H9 (cell line): ENCODE measurements around the gene AK5. TPM values are rescaled to one million over a fixed set of nuclear protein-coding genes. Genes with fewer than 3 reads are reported as not detected.

Source experiments
- DNase-seq: peaks from one replicate; pipeline ENCODE4 v3.0.0-alpha.2; 2017
- H2AFZ ChIP-seq: one replicate; pipeline ENCODE4 v1.6.1; 2013; ENCODE audit warnings: mild to moderate bottlenecking, low read length, control low read depth, moderate library complexity
- H2AK5ac ChIP-seq: 2 replicates; pipeline ENCODE4 v1.6.1; 2013; ENCODE audit warnings: low read length, control low read depth, mixed read lengths; ENCODE audit not compliant: insufficient read length
- H2BK120ac ChIP-seq: one replicate; pipeline ENCODE4 v1.6.1; 2013; ENCODE audit warnings: low read depth, mild to moderate bottlenecking, low read length, control low read depth, inconsistent platforms; ENCODE audit not compliant: poor library complexity, severe bottlenecking
- H2BK12ac ChIP-seq: 2 replicates; pipeline ENCODE4 v1.6.1; 2013; ENCODE audit warnings: low read length, control low read depth, mixed read lengths, low read depth; ENCODE audit not compliant: insufficient read length
- H2BK15ac ChIP-seq: 2 replicates; pipeline ENCODE4 v1.6.1; 2013; ENCODE audit warnings: low read depth, low read length, control low read depth
- H2BK20ac ChIP-seq: one replicate; pipeline ENCODE4 v1.6.1; 2013; ENCODE audit warnings: low read depth, mild to moderate bottlenecking, low read length, control low read depth, inconsistent platforms; ENCODE audit not compliant: poor library complexity, severe bottlenecking
- H2BK5ac ChIP-seq: 2 replicates; pipeline ENCODE4 v1.6.1; 2013; ENCODE audit warnings: low read length, control low read depth, mixed read lengths; ENCODE audit not compliant: insufficient read length
- H3K14ac ChIP-seq: 2 replicates; pipeline ENCODE4 v1.6.1; 2013; ENCODE audit warnings: low read length, control low read depth; ENCODE audit not compliant: insufficient read depth
- H3K18ac ChIP-seq: 2 replicates; pipeline ENCODE4 v1.6.1; 2013; ENCODE audit warnings: low read depth, mild to moderate bottlenecking, mixed read lengths, low read length, control low read depth; ENCODE audit not compliant: insufficient read length
- H3K23ac ChIP-seq: 2 replicates; pipeline ENCODE4 v1.6.1; 2013; ENCODE audit warnings: low read length, control low read depth, mixed read lengths, low read depth; ENCODE audit not compliant: insufficient read length
- H3K23me2 ChIP-seq: 2 replicates; pipeline ENCODE4 v1.6.1; 2013; ENCODE audit warnings: low read depth, mild to moderate bottlenecking, mixed read lengths, low read length, control low read depth; ENCODE audit not compliant: insufficient read length, poor library complexity, severe bottlenecking
- H3K27ac ChIP-seq: 2 replicates; pipeline ENCODE4 v1.5.1; 2013; ENCODE audit warnings: low read length, control low read depth, mixed read lengths, low read depth; ENCODE audit not compliant: insufficient read length
- H3K27me3 ChIP-seq: 2 replicates; pipeline ENCODE4 v1.6.1; 2013; ENCODE audit warnings: low read length, control low read depth, inconsistent platforms; ENCODE audit not compliant: insufficient read depth
- H3K4ac ChIP-seq: 2 replicates; pipeline ENCODE4 v1.6.1; 2013; ENCODE audit warnings: low read depth, mild to moderate bottlenecking, control low read depth, inconsistent platforms, low read length, moderate library complexity
- H3K4me1 ChIP-seq: 2 replicates; pipeline ENCODE4 v1.6.1; 2013; ENCODE audit warnings: low read length, control low read depth, inconsistent platforms; ENCODE audit not compliant: insufficient read depth
- H3K4me2 ChIP-seq: 2 replicates; pipeline ENCODE4 v1.6.1; 2013; ENCODE audit warnings: low read length, control low read depth, mixed read lengths; ENCODE audit not compliant: insufficient read length, insufficient read depth
- H3K56ac ChIP-seq: 2 replicates; pipeline ENCODE4 v1.6.1; 2013; ENCODE audit warnings: low read depth, mild to moderate bottlenecking, mixed read lengths, low read length, control low read depth; ENCODE audit not compliant: insufficient read length
- H3K79me1 ChIP-seq: 2 replicates; pipeline ENCODE4 v1.6.1; 2013; ENCODE audit warnings: low read depth, mild to moderate bottlenecking, moderate library complexity, low read length, control low read depth, inconsistent platforms; ENCODE audit not compliant: insufficient read depth, poor library complexity, severe bottlenecking
- H3K79me2 ChIP-seq: 2 replicates; pipeline ENCODE4 v1.6.1; 2013; ENCODE audit warnings: low read length, control low read depth, inconsistent platforms; ENCODE audit not compliant: insufficient read depth
- H3K9ac ChIP-seq: 2 replicates; pipeline ENCODE4 v1.6.1; 2013; ENCODE audit warnings: low read length, control low read depth, mixed read lengths; ENCODE audit not compliant: insufficient read length; ENCODE audit errors: extremely low read depth
- H3K9me3 ChIP-seq: one replicate; pipeline ENCODE4 v1.6.1; 2013; ENCODE audit warnings: low read depth, low read length, inconsistent platforms; ENCODE audit not compliant: control insufficient read depth
- H3T11ph ChIP-seq: one replicate; pipeline ENCODE4 v1.6.1; 2013; ENCODE audit warnings: mild to moderate bottlenecking, low read length, control low read depth, inconsistent platforms
- H4K20me1 ChIP-seq: one replicate; pipeline ENCODE4 v1.6.1; 2013; ENCODE audit not compliant: control insufficient read depth, insufficient read length, insufficient read depth
- H4K5ac ChIP-seq: 2 replicates; pipeline ENCODE4 v1.6.1; 2013; ENCODE audit warnings: low read depth, mild to moderate bottlenecking, mixed read lengths, low read length, control low read depth; ENCODE audit not compliant: insufficient read length
- H4K8ac ChIP-seq: replicated peaks from 2 replicates; pipeline ENCODE4 v1.6.1; 2013; ENCODE audit warnings: low read length, control low read depth, mixed read lengths, low read depth; ENCODE audit not compliant: insufficient read length
- H4K91ac ChIP-seq: 2 replicates; pipeline ENCODE4 v1.6.1; 2013; ENCODE audit warnings: low read depth, mild to moderate bottlenecking, moderate library complexity, mixed read lengths, low read length, control low read depth; ENCODE audit not compliant: insufficient read length
- H3K27ac Mint-ChIP-seq, 3 experiments: 2 replicates in 2 of 3; 3 replicates in 1 of 3; pipeline ENCODE4 v1.8.0; 2020 to 2021; ENCODE audit warnings: mixed read lengths in 3 of 3, mild to moderate bottlenecking in 1 of 3, moderate library complexity in 1 of 3
- H3K27me3 Mint-ChIP-seq: 2 replicates; pipeline ENCODE4 v1.8.0; 2021; ENCODE audit warnings: low read depth, mild to moderate bottlenecking, moderate library complexity, mixed read lengths
- H3K36me3 Mint-ChIP-seq, 3 experiments: 2 replicates in 2 of 3; 3 replicates in 1 of 3; pipeline ENCODE4 v1.8.0; 2020 to 2021; ENCODE audit warnings: low read depth in 3 of 3, mixed read lengths in 3 of 3; ENCODE audit not compliant: insufficient read depth in 1 of 3
- H3K4me1 Mint-ChIP-seq, 2 experiments: 2 replicates each; pipeline ENCODE4 v1.8.0; 2020; ENCODE audit warnings: mixed read lengths in 2 of 2
- H3K4me3 Mint-ChIP-seq, 2 experiments: 2 replicates in 1 of 2; 3 replicates in 1 of 2; pipeline ENCODE4 v1.8.0; 2020 to 2021; ENCODE audit warnings: mild to moderate bottlenecking in 2 of 2, mixed read lengths in 2 of 2, moderate library complexity in 1 of 2
- H3K9me3 Mint-ChIP-seq, 2 experiments: 2 replicates in 1 of 2; 3 replicates in 1 of 2; pipeline ENCODE4 v1.8.0; 2020; ENCODE audit warnings: mild to moderate bottlenecking in 2 of 2, mixed read lengths in 2 of 2, moderate library complexity in 1 of 2
- CTCF ChIP-seq: fragments of 200-600 bp; sonication (generic); conservative IDR thresholded peaks from 3 replicates; pipeline ENCODE4 v1.8.0; 2021; ENCODE audit warnings: antibody characterized with exemption, mild to moderate bottlenecking
- WGBS: extraction: QIAGEN DNeasy Blood & Tissue Kit; methylation state at CpG from one replicate; pipeline ENCODE4 v1.1.7; 2013; ENCODE audit warnings: missing lambda C conversion rate, low lambda C conversion rate, mixed read lengths; ENCODE audit not compliant: insufficient read length; ENCODE audit errors: extremely low coverage; 5-methylcytosine and 5-hydroxymethylcytosine counted together
- total RNA-seq: library from RNA; stranded (reverse); gene quantifications from 2 replicates; pipeline ENCODE4 v1.2.1, GENCODE V29; 2021

Gene AK5
- total RNA-seq, 1 experiment from 2014 or later = 2.5 TPM

GRCh38 chr1:77356136-77356535 is 74.3 kb downstream of the AK5 start:
- no peaks in the 10 kb centered on the region for H3K79me1 ChIP-seq
- no peak overlapping the region for H2AFZ ChIP-seq
- no peak overlapping the region for H3K27ac ChIP-seq
- H2BK5ac ChIP-seq = no peak overlapping the region
- no peak overlapping the region for H3K4ac ChIP-seq
- H4K5ac ChIP-seq = no peak overlapping the region
- H3T11ph ChIP-seq = no peak overlapping the region
- H3K4me2 ChIP-seq = no peak overlapping the region
- H2AK5ac ChIP-seq = no peak overlapping the region
- H4K8ac ChIP-seq = no peak overlapping the region
- H2BK12ac ChIP-seq = no peak overlapping the region
- no peaks in the 10 kb centered on the region for H3K9me3 ChIP-seq
- H3K18ac ChIP-seq = no peak overlapping the region
- no peak overlapping the region for H2BK20ac ChIP-seq
- no peaks in the 10 kb centered on the region for H3K79me2 ChIP-seq
- no peak overlapping the region for H4K91ac ChIP-seq
- Mint-ChIP-seq H3K9me3 (no peaks in the 10 kb centered on the region), H3K36me3 (no peaks in the 10 kb centered on the region), H3K27me3 (no peaks in the 10 kb centered on the region), H3K4me1 (no peaks in the 10 kb centered on the region; a peak in 1 of 4 replicates), H3K4me3 (no peak overlapping the region), H3K27ac (no peak overlapping the region)
- no peak overlapping the region for H3K9ac ChIP-seq
- no peak overlapping the region for H3K14ac ChIP-seq
- H3K27me3 ChIP-seq = no peaks in the 10 kb centered on the region
- H3K56ac ChIP-seq = no peak overlapping the region
- no peak for DNase-seq
- H3K23ac ChIP-seq = no peak overlapping the region
- H3K23me2 ChIP-seq = no peaks in the 10 kb centered on the region
- H2BK120ac ChIP-seq = no peak overlapping the region
- no peaks in the 10 kb centered on the region for H3K4me1 ChIP-seq
- no CpG with 5 or more reads among the region's 3 CpGs for WGBS
- H4K20me1 ChIP-seq = no peaks in the 10 kb centered on the region
- no peak overlapping the region for H2BK15ac ChIP-seq
- no peak for TF ChIP-seq CTCF
